Effector memory CD8-positive, alpha-beta T cell (primary cell): ENCODE results near the gene SCUBE2.

ENCODE experiments used
- ATAC-seq: fragments of 150-1000 bp; cut with Tn5 transposase; replicated peaks from 2 replicates; pipeline ENCODE4 v1.10.0; 2021; ENCODE audit warnings: mild to moderate bottlenecking, moderate library complexity
- DNase-seq, 3 experiments: peaks; one replicate each; pipeline ENCODE4 v3.0.0; 2021
- H3K27ac Mint-ChIP-seq, 2 donors: one replicate each; pipeline ENCODE4 v1.8.0; 2022; ENCODE audit warnings: mild to moderate bottlenecking in 2 of 2, mixed read lengths in 2 of 2, moderate library complexity in 2 of 2
- H3K27me3 Mint-ChIP-seq, 2 donors: one replicate each; pipeline ENCODE4 v1.8.0; 2022; ENCODE audit warnings: mixed read lengths in 2 of 2
- H3K36me3 Mint-ChIP-seq: one replicate; pipeline ENCODE4 v1.8.0; 2022; ENCODE audit warnings: mild to moderate bottlenecking, moderate library complexity, mixed read lengths; ENCODE audit not compliant: insufficient read depth
- H3K4me1 Mint-ChIP-seq, 2 donors: one replicate each; pipeline ENCODE4 v1.8.0; 2022; ENCODE audit warnings: low read depth in 2 of 2, mixed read lengths in 2 of 2
- H3K4me3 Mint-ChIP-seq, 2 donors: one replicate each; pipeline ENCODE4 v1.8.0; 2022; ENCODE audit warnings: mild to moderate bottlenecking in 2 of 2, mixed read lengths in 2 of 2, moderate library complexity in 2 of 2
- H3K9me3 Mint-ChIP-seq, 2 donors: one replicate each; pipeline ENCODE4 v1.8.0; 2022; ENCODE audit warnings: mixed read lengths in 2 of 2

Gene SCUBE2

GRCh38 chr11:9039198-9039597, 52.2 kb downstream of the SCUBE2 start:
- Mint-ChIP-seq H3K9me3 (no peaks in the 10 kb centered on the region), H3K4me1 (no peaks in the 10 kb centered on the region), H3K4me3 (no peak overlapping the region), H3K36me3 (no peaks in the 10 kb centered on the region), H3K27ac (no peak overlapping the region), H3K27me3 (peaks cover 0 to 14% of the 10 kb centered on the region in 2 donors)
- no peak for DNase-seq
- ATAC-seq: no peak

DNA sequence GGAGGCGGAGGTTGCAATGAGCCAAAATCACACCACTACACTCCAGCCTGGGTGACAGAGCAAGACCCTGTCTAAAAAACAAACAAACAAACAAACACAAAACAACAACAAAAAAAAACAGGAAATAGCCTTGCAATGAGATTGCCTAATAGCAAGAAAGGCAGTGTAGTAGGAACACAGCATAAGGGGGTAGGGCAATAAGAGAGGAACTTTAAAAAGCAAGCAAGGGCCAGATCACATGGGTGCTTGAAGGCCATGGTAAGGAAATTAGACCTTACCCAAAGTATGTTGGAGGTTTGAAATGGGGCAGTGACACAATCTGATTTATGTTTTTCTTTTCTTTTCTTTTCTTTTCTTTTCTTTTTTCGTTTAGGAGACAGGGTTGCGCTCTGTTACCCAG, 52.9 kb downstream of the SCUBE2 start:
- no peak overlapping the region for H3K4me3 Mint-ChIP-seq
- no peak for DNase-seq
- H3K9me3 Mint-ChIP-seq: no peaks in the 10 kb centered on the region
- peaks cover 0 to 17% of the 10 kb centered on the region in 2 donors for H3K27me3 Mint-ChIP-seq
- H3K36me3 Mint-ChIP-seq: no peaks in the 10 kb centered on the region
- no peak for ATAC-seq
- no peak overlapping the region for H3K27ac Mint-ChIP-seq
- H3K4me1 Mint-ChIP-seq: no peaks in the 10 kb centered on the region

DNA sequence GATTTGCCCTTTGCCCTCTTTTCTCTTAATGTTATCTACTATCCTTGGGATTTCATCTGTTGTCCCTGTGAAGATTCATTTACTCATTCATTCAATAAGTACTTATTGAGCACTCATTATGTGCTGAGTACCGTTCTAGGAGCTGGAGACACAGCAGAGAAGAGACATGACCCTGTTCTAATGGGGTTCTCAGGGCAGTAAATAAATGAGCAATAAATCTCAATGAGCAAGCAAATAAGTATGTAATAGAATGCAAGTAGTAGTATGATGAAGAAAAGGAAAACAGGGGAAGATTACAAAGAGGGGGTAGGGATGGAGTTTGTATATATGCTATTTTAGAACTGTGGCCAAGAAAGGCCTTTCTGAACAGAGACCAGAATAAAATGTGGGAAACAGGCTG, 53.4 kb downstream of the SCUBE2 start:
- Mint-ChIP-seq H3K9me3 (no peaks in the 10 kb centered on the region), H3K4me3 (no peak overlapping the region), H3K27me3 (peaks cover 0 to 17% of the 10 kb centered on the region in 2 donors), H3K4me1 (peaks cover 0 to 2% of the 10 kb centered on the region in 2 donors), H3K27ac (no peak overlapping the region), H3K36me3 (no peaks in the 10 kb centered on the region)
- ATAC-seq (no peak), DNase-seq (no peak)

DNA sequence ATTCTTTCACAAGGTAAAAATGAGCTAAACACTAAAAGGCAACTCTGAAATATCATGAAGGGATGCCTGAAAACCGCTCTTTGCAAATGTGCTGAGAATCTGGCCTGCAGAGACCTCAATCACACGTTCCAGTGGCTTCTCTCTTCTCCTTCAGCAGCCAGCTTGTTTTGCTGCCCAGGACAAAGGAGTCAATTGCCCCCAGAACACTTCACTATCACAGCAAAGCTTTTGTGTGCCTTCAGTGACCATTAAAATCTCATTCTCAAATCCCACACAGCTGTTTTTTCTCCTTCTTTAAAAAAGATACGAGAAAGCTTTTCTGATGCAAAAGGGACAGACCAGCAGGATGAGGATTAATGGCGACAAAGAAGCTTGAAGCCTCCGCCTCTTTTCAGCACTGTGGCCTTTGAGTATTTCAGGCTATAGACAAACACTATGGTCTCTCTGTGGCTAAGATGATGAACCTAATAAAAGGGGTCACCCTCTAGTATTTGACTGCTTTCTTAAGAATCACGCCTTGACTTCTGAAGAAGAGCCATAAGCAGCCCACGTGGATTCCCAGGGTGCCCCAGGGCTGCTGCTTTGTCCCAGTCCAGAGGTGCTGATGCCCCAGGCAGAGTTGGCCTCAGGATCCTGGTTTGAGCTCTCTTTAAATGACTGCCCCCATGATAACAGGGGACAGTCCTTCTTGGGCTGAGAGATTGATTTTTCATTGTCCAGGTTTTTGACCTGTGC, 54.2 kb downstream of the SCUBE2 start:
- H3K27ac Mint-ChIP-seq: no peak overlapping the region
- H3K4me3 Mint-ChIP-seq: no peak overlapping the region
- H3K27me3 Mint-ChIP-seq: peaks cover 0 to 17% of the 10 kb centered on the region in 2 donors
- no peaks in the 10 kb centered on the region for H3K9me3 Mint-ChIP-seq
- H3K36me3 Mint-ChIP-seq: no peaks in the 10 kb centered on the region
- no peak for DNase-seq
- no peak for ATAC-seq
- peaks cover 0 to 2% of the 10 kb centered on the region in 2 donors for H3K4me1 Mint-ChIP-seq

- DNase-seq (no peak), ATAC-seq (no peak)
- Mint-ChIP-seq H3K27ac (no peak overlapping the region), H3K9me3 (no peaks in the 10 kb centered on the region), H3K36me3 (no peaks in the 10 kb centered on the region), H3K4me3 (no peak overlapping the region), H3K4me1 (peaks cover 0 to 2% of the 10 kb centered on the region in 2 donors), H3K27me3 (peaks cover 6 to 9% of the 10 kb centered on the region in 2 donors)
Observed at GRCh38 chr11:9030601-9031000, 60.8 kb downstream of the SCUBE2 start.

GRCh38 chr11:9029422-9029821, 62.0 kb downstream of the SCUBE2 start:
- Mint-ChIP-seq H3K9me3 (no peaks in the 10 kb centered on the region), H3K4me1 (peaks cover 0 to 2% of the 10 kb centered on the region in 2 donors), H3K27me3 (peaks cover 10 to 15% of the 10 kb centered on the region in 2 donors), H3K36me3 (no peaks in the 10 kb centered on the region), H3K4me3 (no peak overlapping the region), H3K27ac (no peak overlapping the region)
- DNase-seq: no peak
- ATAC-seq: no peak

DNA sequence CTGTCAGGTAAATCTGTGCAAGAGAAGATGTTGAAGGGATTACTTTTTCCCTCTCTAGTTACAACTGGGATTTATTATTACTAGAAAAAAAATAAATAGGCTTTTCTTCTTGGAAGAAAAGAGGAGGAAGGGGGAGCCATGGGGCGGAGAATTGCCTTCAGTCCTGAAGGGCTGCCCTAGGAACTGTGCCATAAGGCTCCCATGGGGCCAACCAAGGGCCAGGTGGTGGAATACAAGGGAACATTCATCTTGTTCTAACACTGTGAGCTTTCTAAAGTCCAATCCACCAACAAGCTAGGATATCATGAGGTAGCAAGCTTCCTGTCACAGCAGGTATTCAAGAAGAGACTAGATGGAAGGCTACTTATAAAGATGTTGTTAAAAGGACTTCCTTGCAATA, 62.8 kb downstream of the SCUBE2 start:
- no peak for DNase-seq
- Mint-ChIP-seq H3K4me3 (no peak overlapping the region), H3K9me3 (no peaks in the 10 kb centered on the region), H3K27ac (no peak overlapping the region), H3K36me3 (no peaks in the 10 kb centered on the region), H3K27me3 (peaks cover 8 to 19% of the 10 kb centered on the region in 2 donors), H3K4me1 (peaks cover 0 to 2% of the 10 kb centered on the region in 2 donors)
- no peak for ATAC-seq

GRCh38 chr11:9025101-9025850, 66.1 kb downstream of the SCUBE2 start:
- no peaks in the 10 kb centered on the region for H3K36me3 Mint-ChIP-seq
- H3K27me3 Mint-ChIP-seq: peaks cover 23 to 35% of the 10 kb centered on the region in 2 donors
- ATAC-seq (no peak), DNase-seq (no peak)
- no peaks in the 10 kb centered on the region for H3K4me1 Mint-ChIP-seq
- no peak overlapping the region for H3K4me3 Mint-ChIP-seq
- no peaks in the 10 kb centered on the region for H3K9me3 Mint-ChIP-seq
- no peak overlapping the region for H3K27ac Mint-ChIP-seq

DNA sequence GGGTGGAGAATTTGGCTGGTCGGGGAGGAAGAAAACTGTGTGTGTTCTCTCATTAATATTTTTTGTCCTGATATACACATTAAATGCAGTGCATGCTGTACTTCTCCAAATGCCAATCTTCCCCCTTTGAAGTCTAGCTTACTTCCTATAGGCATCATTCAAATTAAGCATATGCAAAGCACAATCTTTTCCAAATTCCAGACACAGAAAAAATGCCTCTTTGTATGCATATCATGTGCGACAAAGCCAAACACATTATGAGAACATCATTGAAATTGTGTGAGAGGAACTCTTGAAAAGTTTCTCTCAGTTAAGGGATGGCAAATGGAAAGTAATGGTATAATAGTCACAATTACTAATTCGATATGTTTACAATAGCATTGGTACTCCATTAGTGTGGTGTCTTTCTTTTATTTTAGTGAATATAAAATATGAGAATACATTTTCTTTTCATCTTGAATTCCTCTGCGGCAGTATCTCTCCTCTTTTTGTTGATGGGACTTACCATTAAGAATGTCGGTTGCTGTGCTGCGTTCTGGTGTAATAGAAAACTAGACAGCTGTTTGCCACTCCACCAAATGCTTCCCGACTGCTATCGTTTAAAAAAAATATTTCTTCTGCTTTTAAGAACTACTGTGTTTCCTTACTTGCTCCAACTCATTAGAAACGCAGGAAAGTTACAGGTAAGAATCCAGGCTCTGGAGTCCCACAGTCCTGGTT, 68.3 kb downstream of the SCUBE2 start:
- no peaks in the 10 kb centered on the region for H3K9me3 Mint-ChIP-seq
- no peak for ATAC-seq

DNA sequence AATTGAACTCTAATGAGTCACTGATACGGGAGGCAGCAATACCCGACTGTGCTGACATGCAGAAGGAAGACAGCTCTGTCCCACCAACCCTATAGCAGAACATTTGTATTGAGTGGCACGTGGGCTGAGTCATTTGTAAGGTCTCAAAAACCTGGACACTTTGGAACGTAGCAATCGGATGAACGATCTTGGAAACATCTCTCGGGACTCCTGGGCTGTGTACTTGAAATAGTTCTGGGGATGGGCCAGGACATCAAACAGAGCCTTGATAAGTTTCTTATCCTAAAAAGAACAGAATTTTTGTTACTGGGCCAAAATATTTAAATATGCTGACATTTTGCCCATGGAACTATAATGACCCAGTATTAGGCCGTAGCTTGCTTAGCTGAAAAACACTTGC, 70.5 kb downstream of the SCUBE2 start:
- H3K27ac Mint-ChIP-seq: no peak overlapping the region
- no peaks in the 10 kb centered on the region for H3K9me3 Mint-ChIP-seq
- H3K27me3 Mint-ChIP-seq: peaks cover 23 to 26% of the 10 kb centered on the region in 2 donors
- DNase-seq: no peak
- H3K4me1 Mint-ChIP-seq: peaks cover 0 to 2% of the 10 kb centered on the region in 2 donors
- no peak overlapping the region for H3K4me3 Mint-ChIP-seq
- no peaks in the 10 kb centered on the region for H3K36me3 Mint-ChIP-seq
- no peak for ATAC-seq

More for the DNA sequence above, 68.3 kb downstream of the SCUBE2 start:
- Mint-ChIP-seq H3K4me3 (no peak overlapping the region), H3K27me3 (peaks cover 23 to 26% of the 10 kb centered on the region in 2 donors), H3K36me3 (no peaks in the 10 kb centered on the region), H3K4me1 (no peaks in the 10 kb centered on the region), H3K27ac (no peak overlapping the region)
- no peak for DNase-seq

DNA sequence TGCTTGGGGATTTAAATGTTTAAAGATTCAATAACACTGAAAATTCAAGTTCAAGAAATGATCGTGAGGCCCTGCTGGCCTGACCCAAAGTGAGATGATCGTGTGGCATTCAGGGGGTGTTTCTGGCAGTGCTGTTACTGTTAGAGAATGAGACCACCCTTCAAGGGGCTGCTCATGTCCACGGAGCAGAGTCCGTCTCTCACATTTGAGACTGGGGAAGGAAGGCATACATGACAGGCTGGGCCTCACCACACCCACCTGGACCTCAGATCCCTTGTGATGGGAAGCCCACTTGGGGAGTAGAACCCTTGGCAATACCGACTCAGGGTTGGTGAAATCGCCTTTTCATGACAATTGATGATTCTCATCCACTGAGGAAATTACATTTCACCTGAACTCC, 71.5 kb downstream of the SCUBE2 start:
- peaks cover 23 to 24% of the 10 kb centered on the region in 2 donors for H3K27me3 Mint-ChIP-seq
- DNase-seq (no peak), ATAC-seq (no peak)
- no peak overlapping the region for H3K27ac Mint-ChIP-seq
- no peaks in the 10 kb centered on the region for H3K36me3 Mint-ChIP-seq
- no peaks in the 10 kb centered on the region for H3K9me3 Mint-ChIP-seq
- H3K4me1 Mint-ChIP-seq: peaks cover 0 to 2% of the 10 kb centered on the region in 2 donors
- no peak overlapping the region for H3K4me3 Mint-ChIP-seq

DNA sequence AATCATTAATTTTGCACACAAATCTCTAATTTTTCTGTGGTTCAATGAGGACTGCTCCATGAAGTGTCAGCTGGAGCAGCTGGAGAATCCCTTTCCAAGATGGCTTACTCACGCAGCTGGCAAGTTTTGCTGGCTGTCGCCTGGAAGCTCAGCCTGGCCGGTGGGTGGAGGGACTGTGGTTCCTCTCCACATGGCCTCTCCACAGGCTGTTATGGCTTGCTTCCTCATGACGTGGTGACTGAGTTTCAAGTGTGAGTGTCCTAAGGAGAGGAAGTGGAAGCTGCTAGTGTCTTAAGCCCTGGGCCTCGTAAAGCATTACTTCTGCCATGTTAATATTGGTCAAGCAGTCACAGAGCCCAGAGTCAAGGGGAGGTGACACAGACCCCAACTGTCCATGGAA, 73.6 kb downstream of the SCUBE2 start:
- H3K27ac Mint-ChIP-seq: no peak overlapping the region
- H3K27me3 Mint-ChIP-seq: peaks cover 15 to 19% of the 10 kb centered on the region in 2 donors
- DNase-seq (no peak), ATAC-seq (no peak)
- no peak overlapping the region for H3K4me3 Mint-ChIP-seq
- H3K4me1 Mint-ChIP-seq: peaks cover 0 to 2% of the 10 kb centered on the region in 2 donors
- no peaks in the 10 kb centered on the region for H3K36me3 Mint-ChIP-seq
- no peaks in the 10 kb centered on the region for H3K9me3 Mint-ChIP-seq

DNA sequence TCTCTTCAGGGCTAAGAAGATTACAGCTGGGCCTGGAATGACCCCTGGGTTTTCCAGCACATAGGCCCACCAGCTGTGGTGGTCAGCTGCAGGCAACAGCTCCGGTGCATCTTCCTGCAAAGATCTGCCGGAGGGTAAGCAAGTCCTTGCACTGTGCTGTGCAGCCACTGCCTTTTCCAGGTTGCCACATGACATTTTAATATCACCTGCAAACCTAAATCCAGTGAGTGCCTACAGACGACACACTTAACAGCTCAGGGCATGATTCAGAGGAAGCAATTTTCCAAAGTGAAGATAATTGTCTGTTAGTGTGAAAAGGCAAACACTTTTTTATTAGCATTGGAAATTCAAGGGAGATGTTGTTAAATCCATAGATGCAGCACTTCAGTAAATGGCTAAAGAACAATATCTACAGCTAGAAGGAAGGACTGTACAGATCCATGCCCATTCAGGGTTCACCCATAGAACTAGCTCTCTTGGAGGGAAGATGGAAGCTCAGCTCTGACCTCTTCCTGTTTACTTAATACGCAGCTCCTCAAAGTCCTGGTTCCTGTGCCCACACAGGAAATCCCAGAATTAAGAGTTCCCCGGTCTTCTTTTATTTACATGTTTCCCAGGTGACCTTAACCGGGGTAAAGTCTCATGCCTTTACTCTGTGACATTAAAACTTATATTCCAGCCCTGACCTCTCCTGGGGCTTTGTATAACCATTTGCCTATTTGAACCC, 74.3 kb downstream of the SCUBE2 start:
- Mint-ChIP-seq H3K9me3 (no peaks in the 10 kb centered on the region), H3K27ac (no peak overlapping the region), H3K4me3 (no peak overlapping the region)

More for the DNA sequence above, 74.3 kb downstream of the SCUBE2 start:
- Mint-ChIP-seq H3K27me3 (peaks cover 9 to 14% of the 10 kb centered on the region in 2 donors), H3K4me1 (peaks cover 0 to 2% of the 10 kb centered on the region in 2 donors), H3K36me3 (no peaks in the 10 kb centered on the region)
- ATAC-seq: no peak
- no peak for DNase-seq
